Activated T-cell treated with anti-CD3 and anti-CD28 coated beads, Interleukin-2, amount 50 U/mL, for 72 hours (primary cell): ENCODE data around the gene SGTA. TPM values are rescaled to one million over a fixed set of nuclear protein-coding genes. Genes with fewer than 3 reads are reported as not detected.

ENCODE experiments used
- ATAC-seq, 2 donors: fragments of 150-1000 bp; cut with Tn5 transposase; replicated peaks in 1 of 2; 2 replicates each; pipeline ENCODE4 v1.10.0; 2021; ENCODE audit warnings: moderate library complexity in 2 of 2, mild to moderate bottlenecking in 1 of 2
- DNase-seq, 2 donors: peaks; one replicate each; pipeline ENCODE4 v3.0.0; 2021 to 2022; ENCODE audit warnings: mixed read lengths in 1 of 2
- H3K27ac Mint-ChIP-seq: one replicate; pipeline ENCODE4 v1.8.0; 2022; ENCODE audit warnings: mild to moderate bottlenecking, moderate library complexity, mixed read lengths
- H3K27me3 Mint-ChIP-seq: one replicate; pipeline ENCODE4 v1.8.0; 2022; ENCODE audit warnings: low read depth, mixed read lengths
- H3K36me3 Mint-ChIP-seq, 2 donors: one replicate each; pipeline ENCODE4 v1.8.0; 2022; ENCODE audit warnings: mixed read lengths in 2 of 2, mild to moderate bottlenecking in 1 of 2; ENCODE audit not compliant: insufficient read depth in 2 of 2
- H3K4me1 Mint-ChIP-seq: one replicate; pipeline ENCODE4 v1.8.0; 2022; ENCODE audit warnings: low read depth, mixed read lengths
- H3K4me3 Mint-ChIP-seq, 2 donors: one replicate each; pipeline ENCODE4 v1.8.0; 2022; ENCODE audit warnings: mild to moderate bottlenecking in 2 of 2, mixed read lengths in 2 of 2, moderate library complexity in 2 of 2
- H3K9me3 Mint-ChIP-seq, 2 donors: one replicate each; pipeline ENCODE4 v1.8.0; 2022; ENCODE audit warnings: mixed read lengths in 2 of 2
- total RNA-seq, 2 donors: library from RNA; stranded (reverse); gene quantifications; one replicate each; pipeline ENCODE4 v1.2.3, GENCODE V29; 2022

Gene SGTA
- total RNA-seq, 2 donors from 2014 or later: 45.1 to 63.7 TPM

DNA sequence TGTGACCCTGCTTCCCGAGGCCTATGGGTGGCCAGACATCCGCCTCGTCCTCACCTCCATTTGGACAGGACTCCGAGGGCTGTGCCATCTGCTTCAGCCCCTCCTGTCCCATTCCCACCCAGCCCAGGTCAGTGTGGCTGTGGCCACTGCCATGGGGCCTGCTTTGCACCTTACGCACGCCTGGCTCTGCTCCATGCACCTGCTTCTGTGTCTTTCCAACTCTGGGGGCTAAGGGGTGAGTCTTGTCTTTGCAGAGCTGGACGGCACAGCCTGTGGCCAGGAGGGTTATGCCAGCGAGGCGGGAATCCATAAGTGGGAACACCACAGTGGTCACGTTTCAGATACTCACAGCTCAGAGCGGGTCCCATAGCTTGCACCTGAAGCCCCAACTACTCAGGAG, 31.4 kb upstream of the SGTA start:
- Mint-ChIP-seq H3K27ac (no peak overlapping the region), H3K4me1 (peaks cover 9% of the 10 kb centered on the region), H3K27me3 (no peaks in the 10 kb centered on the region), H3K36me3 (peaks cover 0 to 2% of the 10 kb centered on the region in 2 donors), H3K4me3 (no peak overlapping the region), H3K9me3 (peaks cover 1 to 4% of the 10 kb centered on the region in 2 donors)
- no peak for DNase-seq
- ATAC-seq: no peak

DNA sequence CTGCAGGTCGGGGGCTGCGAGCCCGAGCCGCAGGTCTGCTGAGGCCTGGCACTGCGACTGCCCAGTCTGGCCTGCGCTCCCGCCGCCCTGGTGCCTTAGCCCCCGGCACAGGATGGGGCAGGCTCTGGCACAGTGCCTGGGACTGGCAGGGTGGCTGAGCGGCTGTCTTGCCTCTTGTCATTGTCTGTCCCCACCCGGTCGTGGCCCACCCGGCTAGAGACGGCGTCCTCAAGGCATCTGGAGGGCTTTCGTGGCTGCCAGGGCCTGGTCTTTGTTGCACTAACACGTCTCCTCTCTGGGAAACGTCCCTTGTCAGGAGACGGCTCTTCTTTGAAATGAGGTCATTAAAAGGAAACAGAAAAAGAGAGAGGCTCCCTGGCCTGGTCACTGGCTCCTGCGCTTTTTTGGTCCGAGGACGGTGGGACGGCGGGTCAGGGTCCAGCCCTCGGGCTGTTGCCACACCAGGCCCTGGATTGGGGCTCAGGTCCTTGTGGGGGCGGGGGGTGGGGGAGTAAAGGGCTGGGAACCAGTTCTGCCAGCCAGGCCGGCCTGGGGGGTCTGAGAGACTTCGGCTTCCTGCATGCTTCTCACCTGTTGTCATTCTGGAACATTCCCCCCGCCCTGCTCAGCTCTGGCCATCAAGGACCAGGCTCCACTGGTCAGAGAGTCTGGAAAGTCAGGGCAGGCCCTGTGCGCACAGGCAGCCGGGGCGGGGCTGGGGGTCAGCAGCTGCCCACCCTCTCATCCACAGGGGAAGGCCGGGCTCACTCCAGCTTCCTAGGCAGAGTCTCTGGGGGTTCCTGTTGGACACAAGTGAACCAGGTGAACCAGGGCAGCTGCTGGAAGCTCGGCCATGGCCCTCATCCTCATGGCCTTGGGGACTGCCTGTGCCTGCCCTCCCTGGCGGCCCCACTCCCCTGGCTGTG, 30.4 kb upstream of the SGTA start:
- H3K9me3 Mint-ChIP-seq: peaks cover 1 to 4% of the 10 kb centered on the region in 2 donors
- ATAC-seq: no peak
- peaks cover 6% of the 10 kb centered on the region for H3K4me1 Mint-ChIP-seq
- H3K27me3 Mint-ChIP-seq: no peaks in the 10 kb centered on the region
- H3K36me3 Mint-ChIP-seq: peaks cover 4 to 5% of the 10 kb centered on the region in 2 donors
- DNase-seq: no peak
- H3K4me3 Mint-ChIP-seq: no peak overlapping the region
- H3K27ac Mint-ChIP-seq: no peak overlapping the region

DNA sequence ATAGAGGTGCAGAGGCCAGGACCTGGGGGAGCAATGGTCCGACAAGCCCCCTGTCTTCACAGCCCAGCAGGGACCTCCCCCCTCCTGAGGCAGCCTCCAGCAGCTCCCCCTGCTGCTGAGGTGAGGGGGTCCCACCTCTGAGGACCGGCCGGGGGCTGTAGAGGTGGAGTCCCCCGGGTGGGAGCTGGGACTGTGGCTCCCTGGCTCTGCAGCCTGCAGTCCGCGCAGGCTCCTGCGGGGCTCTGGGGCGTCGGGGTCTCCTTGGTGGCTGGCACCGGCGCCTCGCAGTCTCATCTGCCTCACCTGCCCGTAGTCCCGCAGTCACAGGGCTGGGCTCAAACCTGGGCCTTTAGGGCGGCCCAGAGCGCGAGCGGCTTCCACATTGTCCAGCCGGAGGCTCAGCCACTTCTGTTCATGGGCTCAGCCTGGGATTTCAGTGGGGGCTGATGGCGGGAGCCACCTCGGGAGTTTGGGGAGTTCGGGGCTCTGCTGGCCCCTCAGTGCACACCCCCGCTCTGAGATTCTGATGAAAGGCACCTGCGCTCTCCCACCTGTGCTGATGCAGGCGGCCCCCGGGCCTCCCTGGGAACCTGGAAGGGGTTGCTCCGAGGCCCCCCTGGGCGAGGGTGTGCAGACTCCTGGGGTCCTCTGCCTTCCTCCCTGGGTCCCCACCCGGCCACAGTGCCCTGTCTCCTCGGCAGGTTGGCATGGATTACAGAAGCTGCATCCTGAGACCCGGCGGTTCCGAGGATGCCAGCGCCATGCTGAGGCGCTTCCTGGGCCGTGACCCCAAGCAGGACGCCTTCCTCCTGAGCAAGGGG, 29.6 kb upstream of the SGTA start:
- Mint-ChIP-seq H3K27me3 (no peaks in the 10 kb centered on the region), H3K4me3 (no peak overlapping the region), H3K4me1 (peaks cover 5% of the 10 kb centered on the region), H3K9me3 (peaks cover 0 to 1% of the 10 kb centered on the region in 2 donors), H3K36me3 (peaks cover 3 to 4% of the 10 kb centered on the region in 2 donors), H3K27ac (no peak overlapping the region)
- DNase-seq (no peak), ATAC-seq (no peak)

DNA sequence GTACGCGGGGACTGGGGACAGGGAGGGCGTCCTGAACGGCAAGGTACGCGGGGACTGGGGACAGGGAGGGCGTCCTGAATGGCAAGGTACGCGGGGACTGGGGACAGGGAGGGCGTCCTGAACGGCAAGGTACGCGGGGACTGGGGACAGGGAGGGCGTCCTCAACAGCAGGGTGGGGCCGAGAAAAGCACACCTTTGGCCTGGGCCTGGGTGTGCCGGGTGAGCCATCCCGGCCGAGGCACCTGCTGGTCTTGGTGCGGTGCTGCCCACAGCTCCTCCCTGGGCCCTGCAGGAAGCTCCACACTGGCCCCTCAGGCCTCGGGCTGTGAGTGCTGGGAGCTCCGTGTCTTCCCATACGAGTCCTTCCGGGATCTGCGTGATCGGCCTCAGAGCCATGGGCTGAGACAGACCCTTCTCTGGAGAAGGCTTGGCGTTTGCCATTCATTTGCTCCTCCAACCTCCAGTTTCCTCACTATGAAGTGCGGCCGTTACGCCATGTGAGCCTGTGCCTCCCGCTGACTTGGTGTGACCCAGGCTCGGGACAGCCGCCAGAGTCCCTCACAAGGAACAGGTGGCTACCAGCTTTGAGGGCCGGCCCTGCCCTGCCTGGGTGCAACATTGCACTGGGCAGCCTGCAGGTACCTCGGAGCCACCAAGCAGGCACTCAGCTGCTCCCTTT, 28.8 kb upstream of the SGTA start:
- ATAC-seq: no peak
- H3K27me3 Mint-ChIP-seq: no peaks in the 10 kb centered on the region
- H3K9me3 Mint-ChIP-seq: no peaks in the 10 kb centered on the region
- no peak overlapping the region for H3K27ac Mint-ChIP-seq
- H3K36me3 Mint-ChIP-seq: peaks cover 3 to 4% of the 10 kb centered on the region in 2 donors
- no peak for DNase-seq
- no peaks in the 10 kb centered on the region for H3K4me1 Mint-ChIP-seq
- no peak overlapping the region for H3K4me3 Mint-ChIP-seq

DNA sequence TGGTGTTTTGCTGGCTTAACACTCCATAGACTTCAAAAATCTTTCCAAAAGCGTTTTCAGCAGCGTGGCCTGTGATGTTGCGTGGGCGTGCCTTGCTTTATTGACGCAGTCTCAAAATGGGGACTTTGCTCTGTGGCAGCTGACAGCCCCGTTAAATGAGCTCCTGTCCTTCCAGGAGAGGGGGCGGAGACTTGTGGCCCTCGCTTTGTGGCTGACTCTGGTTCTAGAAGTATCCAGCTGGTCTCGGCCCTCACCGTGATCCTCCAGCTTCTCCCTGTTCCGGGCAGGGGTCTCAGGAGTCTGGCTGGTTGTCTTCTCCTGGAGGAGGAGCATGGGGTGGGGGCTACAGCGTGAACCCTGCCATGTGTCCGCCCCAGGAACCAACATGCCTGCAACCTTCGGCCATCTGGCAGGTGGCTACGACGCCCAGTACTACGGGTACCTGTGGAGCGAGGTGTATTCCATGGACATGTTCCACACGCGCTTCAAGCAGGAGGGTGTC, 28.2 kb upstream of the SGTA start:
- DNase-seq (no peak), ATAC-seq (no peak)
- Mint-ChIP-seq H3K4me1 (no peaks in the 10 kb centered on the region), H3K9me3 (no peaks in the 10 kb centered on the region), H3K27ac (no peak overlapping the region), H3K36me3 (peaks cover 3 to 4% of the 10 kb centered on the region in 2 donors), H3K27me3 (no peaks in the 10 kb centered on the region), H3K4me3 (no peak overlapping the region)

DNA sequence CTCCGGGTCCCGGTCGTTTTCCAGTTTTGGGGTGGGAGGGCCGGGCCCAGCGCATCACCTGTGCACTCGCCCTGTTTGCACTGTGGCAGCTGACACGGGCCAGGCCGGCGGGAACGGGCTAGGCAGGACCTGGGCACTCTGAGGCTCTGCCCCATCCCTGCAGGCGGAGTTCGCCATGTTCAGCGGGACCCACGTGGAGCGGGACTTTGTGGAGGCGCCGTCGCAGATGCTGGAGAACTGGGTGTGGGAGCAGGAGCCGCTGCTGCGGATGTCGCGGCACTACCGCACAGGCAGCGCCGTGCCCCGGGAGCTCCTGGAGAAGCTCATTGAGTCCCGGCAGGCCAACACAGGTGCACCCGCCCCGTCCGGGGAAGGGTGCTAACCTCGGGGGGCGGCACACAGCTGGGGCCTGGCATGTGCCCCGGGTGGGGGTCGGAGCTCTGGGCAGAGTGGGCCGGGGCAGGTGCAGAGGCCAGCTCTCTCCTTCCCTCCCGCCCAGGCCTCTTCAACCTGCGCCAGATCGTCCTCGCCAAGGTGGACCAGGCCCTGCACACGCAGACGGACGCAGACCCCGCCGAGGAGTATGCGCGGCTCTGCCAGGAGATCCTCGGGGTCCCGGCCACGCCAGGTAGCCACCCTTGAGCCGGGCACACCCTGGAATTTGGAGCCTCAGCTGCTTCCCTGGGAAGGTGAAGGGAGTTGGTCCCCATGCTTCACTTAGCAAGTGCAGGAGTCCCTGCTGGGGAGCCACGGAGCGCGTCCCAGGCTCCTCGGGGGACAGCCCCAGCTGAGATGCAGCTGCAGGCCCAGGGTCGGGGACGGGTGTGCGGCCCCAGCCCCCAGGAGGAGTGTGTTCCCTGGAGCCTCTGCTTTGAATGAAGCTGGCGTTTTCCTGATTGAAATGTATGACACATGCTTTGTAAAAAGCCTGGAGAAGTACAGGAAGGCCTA, 27.3 kb upstream of the SGTA start:
- Mint-ChIP-seq H3K27me3 (no peaks in the 10 kb centered on the region), H3K4me3 (no peak overlapping the region), H3K4me1 (no peaks in the 10 kb centered on the region), H3K36me3 (peaks cover 4 to 6% of the 10 kb centered on the region in 2 donors), H3K9me3 (no peaks in the 10 kb centered on the region), H3K27ac (no peak overlapping the region)
- no peak for DNase-seq
- no peak for ATAC-seq

DNA sequence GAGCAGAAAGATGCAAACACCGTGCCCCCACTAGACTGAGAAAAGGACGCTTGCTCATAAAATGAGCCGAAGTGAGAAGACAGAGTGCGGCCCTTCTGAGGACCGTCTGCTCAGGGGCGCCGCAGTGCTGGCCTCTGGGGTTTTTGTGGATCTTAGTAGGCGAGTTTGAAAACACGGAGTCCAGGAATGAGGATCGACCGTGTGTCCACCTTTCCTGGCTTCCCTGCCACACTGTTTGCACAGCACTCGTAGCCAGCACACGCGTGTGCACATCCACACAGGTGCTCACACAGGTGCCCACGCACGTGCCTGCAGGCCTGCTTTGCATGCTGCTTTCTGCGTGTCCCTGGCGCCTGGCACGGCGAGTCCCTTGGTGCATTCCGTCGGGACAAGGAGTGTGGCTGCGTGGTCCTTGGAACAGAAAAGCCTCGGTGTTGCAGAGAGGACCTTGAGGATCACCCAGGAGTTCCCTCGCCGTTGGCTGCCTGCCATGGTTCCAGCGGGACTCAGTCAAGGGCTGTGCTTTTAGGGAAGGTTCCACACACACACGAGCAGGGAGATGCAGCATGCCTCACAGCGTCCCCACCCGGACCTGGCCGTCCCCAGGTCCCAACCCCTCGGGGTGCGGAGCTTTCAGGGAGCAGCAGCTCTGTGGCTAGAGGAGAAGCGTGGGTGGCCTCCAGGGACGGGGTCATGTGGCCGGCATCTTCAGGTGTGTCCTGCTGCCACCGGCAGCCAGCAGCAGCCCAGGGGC, 26.5 kb upstream of the SGTA start:
- ATAC-seq (no peak), DNase-seq (no peak)
- Mint-ChIP-seq H3K36me3 (peaks cover 5 to 7% of the 10 kb centered on the region in 2 donors), H3K4me1 (no peaks in the 10 kb centered on the region), H3K4me3 (no peak overlapping the region), H3K27me3 (no peaks in the 10 kb centered on the region), H3K9me3 (no peaks in the 10 kb centered on the region), H3K27ac (no peak overlapping the region)

DNA sequence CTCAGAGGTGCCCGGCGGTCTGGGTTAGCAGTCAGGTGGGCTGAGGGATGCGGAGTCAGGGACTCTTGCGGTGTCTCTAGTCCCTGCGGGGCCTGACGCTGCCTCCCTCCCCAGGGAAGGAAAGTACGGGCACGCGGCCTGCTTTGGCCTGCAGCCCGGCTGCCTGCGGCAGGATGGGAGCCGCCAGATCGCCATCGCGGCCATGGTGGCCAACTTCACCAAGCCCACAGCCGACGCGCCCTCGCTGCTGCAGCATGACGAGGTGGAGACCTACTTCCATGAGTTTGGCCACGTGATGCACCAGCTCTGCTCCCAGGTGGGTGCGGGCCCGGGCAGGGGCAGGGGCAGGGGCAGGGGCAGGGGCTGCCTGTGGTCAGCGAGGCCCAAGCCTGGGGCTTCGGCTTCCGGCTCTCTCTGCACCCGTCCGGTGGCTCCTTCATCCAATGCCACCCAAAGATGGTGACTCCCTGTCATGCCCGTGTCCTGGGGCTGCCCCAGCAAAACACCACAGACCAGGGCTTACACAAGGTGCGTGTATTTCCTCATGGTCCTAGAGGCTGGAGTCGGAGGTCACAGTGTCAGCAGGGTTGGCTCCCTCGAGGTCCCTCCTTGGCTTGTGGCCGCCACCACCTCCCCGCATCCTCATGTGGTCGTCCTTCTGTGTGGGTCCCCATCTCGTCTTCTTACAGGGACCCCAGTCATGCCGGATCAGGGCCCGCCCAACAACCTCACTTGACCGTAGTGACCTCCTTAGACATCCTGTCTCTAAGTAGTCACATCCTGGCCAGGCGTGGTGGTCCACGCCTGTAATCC, 25.3 kb upstream of the SGTA start:
- H3K27ac Mint-ChIP-seq: no peak overlapping the region
- no peak for ATAC-seq
- peaks cover 5 to 10% of the 10 kb centered on the region in 2 donors for H3K36me3 Mint-ChIP-seq

DNA sequence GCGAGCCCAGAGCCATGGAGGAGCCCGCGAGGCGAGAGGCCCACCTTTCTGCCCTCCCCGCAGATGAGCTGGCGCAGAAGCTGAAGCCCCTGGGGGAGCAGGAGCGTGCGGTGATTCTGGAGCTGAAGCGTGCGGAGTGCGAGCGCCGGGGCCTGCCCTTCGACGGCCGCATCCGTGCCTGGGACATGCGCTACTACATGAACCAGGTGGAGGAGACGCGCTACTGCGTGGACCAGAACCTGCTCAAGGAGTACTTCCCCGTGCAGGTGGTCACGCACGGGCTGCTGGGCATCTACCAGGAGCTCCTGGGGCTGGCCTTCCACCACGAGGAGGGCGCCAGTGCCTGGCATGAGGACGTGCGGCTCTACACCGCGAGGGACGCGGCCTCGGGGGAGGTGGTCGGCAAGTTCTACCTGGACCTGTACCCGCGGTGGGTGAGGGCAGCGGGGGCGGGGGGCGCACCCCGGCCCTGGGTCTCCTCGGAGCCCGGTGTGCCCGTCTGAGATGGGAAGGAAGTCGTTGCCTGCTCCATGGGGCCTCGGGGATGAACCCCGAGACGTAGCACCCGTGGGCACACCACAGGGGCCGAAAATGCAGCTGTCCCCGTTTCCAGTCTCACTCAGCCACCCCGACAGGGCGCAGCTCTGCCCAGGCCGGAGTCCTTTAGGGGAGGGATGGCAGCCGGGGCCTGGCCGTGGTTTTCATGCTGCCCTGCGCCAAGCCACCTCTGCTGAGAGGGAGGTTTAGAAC, 24.5 kb upstream of the SGTA start:
- ATAC-seq: no peak
- DNase-seq: no peak
- Mint-ChIP-seq H3K27me3 (no peaks in the 10 kb centered on the region), H3K9me3 (no peaks in the 10 kb centered on the region), H3K27ac (no peak overlapping the region), H3K4me3 (no peak overlapping the region), H3K4me1 (peaks cover 4% of the 10 kb centered on the region), H3K36me3 (peaks cover 7 to 14% of the 10 kb centered on the region in 2 donors)

More for the DNA sequence above, 25.3 kb upstream of the SGTA start:
- H3K4me1 Mint-ChIP-seq: no peaks in the 10 kb centered on the region
- no peaks in the 10 kb centered on the region for H3K27me3 Mint-ChIP-seq
- no peak overlapping the region for H3K4me3 Mint-ChIP-seq
- H3K9me3 Mint-ChIP-seq: no peaks in the 10 kb centered on the region
- DNase-seq: no peak

DNA sequence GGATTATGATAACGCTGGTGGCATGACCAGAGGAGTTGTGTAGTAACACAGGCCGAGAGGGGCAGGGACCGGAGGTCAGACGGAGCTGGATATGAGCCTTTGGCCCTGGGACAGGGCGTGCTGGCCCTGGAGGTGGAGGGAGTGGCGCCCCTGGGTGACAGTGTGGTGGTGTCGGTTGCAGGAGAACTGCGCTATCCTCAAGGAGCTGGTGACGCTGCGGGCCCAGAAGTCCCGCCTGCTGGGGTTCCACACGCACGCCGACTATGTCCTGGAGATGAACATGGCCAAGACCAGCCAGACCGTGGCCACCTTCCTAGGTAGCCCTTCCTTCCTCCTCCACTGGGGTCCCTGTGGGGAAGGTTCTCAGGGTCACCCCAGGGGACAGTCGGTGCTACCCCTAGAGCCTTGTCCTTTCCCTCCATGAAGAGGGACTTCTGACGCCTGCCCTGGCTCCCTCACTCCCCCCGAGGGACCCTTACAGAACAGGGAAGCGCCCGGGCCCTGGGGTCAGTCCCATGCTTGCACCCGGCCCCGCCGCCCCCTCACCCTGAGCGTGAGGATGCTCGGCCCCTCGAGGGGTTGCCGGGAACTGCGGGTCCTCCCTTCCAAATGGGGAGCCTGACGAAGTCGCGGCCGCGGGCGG, 23.8 kb upstream of the SGTA start:
- H3K9me3 Mint-ChIP-seq: no peaks in the 10 kb centered on the region
- no peaks in the 10 kb centered on the region for H3K27me3 Mint-ChIP-seq
- DNase-seq: no peak
- peaks cover 6% of the 10 kb centered on the region for H3K4me1 Mint-ChIP-seq
- peaks cover 8 to 15% of the 10 kb centered on the region in 2 donors for H3K36me3 Mint-ChIP-seq
- H3K4me3 Mint-ChIP-seq: no peak overlapping the region
- no peak overlapping the region for H3K27ac Mint-ChIP-seq
- ATAC-seq: no peak
